AG04449 (cell line): ENCODE measurements around the gene FAM50A.

Source experiments
- CTCF ChIA-PET: fragments of 350-600 bp; formaldehyde crosslinking; extraction: SDS; loops from one replicate; lab custom pipeline; 2021; ENCODE audit warnings: antibody characterized with exemption; lab: Yijun Ruan, JAX
- POLR2A ChIA-PET: fragments of 400-600, 350-600 bp; formaldehyde crosslinking; extraction: SDS; loops from one replicate; lab custom pipeline; 2020; ENCODE audit warnings: antibody characterized with exemption, inconsistent platforms; lab: Yijun Ruan, JAX
- DNase-seq: peaks from one replicate; pipeline ENCODE4 v3.0.0-alpha.2; 2010; ENCODE audit warnings: low read depth, low spot score
- H3K4me3 ChIP-seq: 2 replicates; pipeline ENCODE4 v1.5.1; 2011; ENCODE audit warnings: low read depth, mild to moderate bottlenecking, control low read depth, low read length
- TF ChIP-seq, protein P1 (sequence below): IDR thresholded peaks from one replicate; pipeline ENCODE4 v1.5.1; 2011; ENCODE audit warnings: mild to moderate bottlenecking, moderate library complexity, low read length, control low read depth, inconsistent platforms; ENCODE audit not compliant: insufficient read depth; ENCODE audit errors: missing control alignments

Gene FAM50A

DNA sequence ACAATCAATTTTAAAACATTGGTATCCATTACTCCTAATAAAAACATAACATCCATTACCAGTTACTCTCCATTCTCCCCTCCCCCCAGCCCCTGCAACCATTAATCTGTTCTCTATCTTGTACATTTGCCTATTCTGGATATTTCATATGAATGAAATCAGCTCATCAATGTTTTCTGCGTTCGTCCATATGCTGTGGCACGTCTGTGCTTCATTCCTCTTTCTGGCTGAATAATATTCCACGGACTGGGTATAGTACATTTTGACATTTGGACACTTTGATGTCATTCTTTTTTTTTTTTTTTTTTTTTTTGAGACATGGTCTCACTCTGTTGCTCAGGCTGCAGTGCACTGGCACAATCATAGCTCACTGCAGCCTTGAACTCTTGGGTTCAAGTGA is 40.1 kb upstream of the FAM50A start:
- DNase-seq = no peak
- H3K4me3 ChIP-seq = no peak overlapping the region
- CTCF ChIA-PET = no interaction called here
- TF ChIP-seq, protein P1, sequence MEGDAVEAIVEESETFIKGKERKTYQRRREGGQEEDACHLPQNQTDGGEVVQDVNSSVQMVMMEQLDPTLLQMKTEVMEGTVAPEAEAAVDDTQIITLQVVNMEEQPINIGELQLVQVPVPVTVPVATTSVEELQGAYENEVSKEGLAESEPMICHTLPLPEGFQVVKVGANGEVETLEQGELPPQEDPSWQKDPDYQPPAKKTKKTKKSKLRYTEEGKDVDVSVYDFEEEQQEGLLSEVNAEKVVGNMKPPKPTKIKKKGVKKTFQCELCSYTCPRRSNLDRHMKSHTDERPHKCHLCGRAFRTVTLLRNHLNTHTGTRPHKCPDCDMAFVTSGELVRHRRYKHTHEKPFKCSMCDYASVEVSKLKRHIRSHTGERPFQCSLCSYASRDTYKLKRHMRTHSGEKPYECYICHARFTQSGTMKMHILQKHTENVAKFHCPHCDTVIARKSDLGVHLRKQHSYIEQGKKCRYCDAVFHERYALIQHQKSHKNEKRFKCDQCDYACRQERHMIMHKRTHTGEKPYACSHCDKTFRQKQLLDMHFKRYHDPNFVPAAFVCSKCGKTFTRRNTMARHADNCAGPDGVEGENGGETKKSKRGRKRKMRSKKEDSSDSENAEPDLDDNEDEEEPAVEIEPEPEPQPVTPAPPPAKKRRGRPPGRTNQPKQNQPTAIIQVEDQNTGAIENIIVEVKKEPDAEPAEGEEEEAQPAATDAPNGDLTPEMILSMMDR = no peak
- POLR2A ChIA-PET = no interaction called here

DNA sequence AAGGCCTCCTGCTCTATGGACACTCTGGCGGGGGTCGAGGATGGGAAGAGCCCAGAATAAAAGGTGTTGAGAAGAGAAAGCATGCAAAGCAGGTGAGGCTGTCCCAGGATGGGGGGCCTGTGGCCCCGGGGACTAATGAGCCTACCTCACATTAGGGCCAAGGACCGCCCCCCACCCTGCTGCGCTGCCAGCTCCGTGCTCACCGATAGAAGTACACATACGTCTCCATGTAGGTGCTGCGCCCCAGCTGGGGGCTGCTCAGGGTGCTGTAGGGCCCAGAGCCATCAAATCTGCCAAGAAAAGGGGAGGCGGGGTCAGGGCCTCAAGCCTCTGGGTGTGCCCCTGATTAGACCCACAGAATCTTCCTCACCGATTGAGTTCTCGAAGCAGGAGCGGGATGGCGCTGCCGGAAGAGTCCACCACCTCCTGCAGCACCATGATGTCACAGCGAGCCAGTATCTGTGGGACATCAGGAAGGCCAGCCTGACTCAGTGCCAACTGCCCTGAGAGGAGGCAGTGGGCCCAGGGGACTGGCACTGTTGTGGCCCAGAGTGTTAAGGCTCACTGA is 39.2 kb upstream of the FAM50A start:
- DNase-seq = no peak
- H3K4me3 ChIP-seq = no peak overlapping the region
- CTCF ChIA-PET = no interaction called here
- TF ChIP-seq, protein P1 = no peak
- POLR2A ChIA-PET = no interaction called here

DNA sequence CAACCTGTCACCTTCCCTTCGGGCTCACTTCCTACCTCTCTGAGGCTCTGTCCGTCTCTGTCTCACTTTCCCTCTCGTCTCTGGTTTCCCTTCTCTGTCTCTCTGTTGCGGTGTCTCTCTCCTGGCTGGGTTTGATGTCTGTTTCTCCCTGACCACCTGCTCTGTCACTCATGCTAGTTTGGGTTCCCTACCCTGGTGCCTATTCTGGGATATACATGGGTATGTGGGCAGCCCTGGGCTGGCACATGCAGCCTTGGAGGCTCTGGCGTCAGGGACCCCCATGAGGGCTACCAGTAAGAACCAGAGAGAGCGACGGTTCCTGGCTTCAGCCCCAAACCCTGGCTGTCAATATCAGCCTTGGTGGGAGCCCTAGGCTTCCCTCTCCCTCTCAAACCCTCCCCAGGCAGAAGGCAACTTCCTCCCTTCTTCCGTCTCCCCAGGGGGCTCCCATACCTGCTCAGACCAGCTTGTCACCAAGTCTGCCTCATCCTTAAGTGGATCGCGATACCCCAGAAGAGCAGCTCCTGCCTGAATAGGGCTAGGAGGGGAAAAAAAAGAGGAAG is 35.2 kb upstream of the FAM50A start:
- TF ChIP-seq, protein P1 = no peak
- DNase-seq = no peak
- peak overlapping the region; percentile 56 for H3K4me3 ChIP-seq
- POLR2A ChIA-PET = interaction anchor here (2.2 to 2.3 kb wide), 2 partner anchors 9 to 11 kb away, joined by 10 to 15 read pairs; partner anchors contain the start of gene RPL10
- CTCF ChIA-PET = interaction anchor here (2.7 kb wide), 1 partner anchor 10 kb away, joined by 12 read pairs; the partner anchor contains the start of gene RPL10

DNA sequence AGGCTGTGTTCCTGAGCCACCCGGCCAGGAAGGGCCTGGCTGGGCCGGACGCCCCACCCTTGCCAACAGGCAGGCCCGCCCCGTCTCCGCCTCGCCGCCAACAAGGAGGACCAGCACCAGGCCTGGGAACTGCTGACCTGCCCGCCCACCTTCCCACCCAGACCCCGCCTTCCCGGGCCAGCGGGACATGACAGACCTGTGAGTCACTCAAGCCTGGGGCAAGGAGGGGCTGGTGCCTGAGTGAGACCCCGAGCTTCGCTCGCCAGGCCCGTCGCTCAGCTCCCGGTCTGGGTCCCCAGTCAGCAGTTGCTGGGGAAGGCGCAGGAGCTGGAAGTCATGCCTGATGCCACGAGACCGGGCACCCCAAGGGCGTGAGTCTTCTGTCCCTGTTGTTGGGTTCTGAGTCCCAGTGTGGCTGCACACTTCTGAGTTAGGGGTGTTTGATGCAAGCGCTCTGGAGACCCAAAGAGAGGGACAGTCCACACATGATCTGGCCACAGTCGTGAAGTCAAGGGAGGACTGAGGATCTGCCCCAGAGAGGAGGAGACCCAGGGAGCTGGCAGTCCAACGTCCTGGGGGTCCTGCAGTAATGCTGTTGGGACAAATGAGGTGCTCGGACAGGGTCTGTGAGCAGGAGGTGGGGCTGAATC is 34.6 kb upstream of the FAM50A start, which contains the start of gene DNASE1L1:
DNASE1L1 (minus strand) TSS at position 33 of the 650 bp plus-strand sequence. CDS start 3,686 bp downstream, outside the sequence.
- TF ChIP-seq, protein P1 = no peak
- POLR2A ChIA-PET = interaction anchor here (2.2 to 2.3 kb wide), 2 partner anchors 9 to 12 kb away, joined by 10 to 15 read pairs; partner anchors contain the start of gene RPL10
- CTCF ChIA-PET = interaction anchor here (0.9 to 2.7 kb wide), 4 partner anchors 10 to 127 kb away, joined by 3 to 12 read pairs (median 6); partner anchors contain the start of gene RPL10
- no peak for DNase-seq
- H3K4me3 ChIP-seq = peak within 1 kb of the TSS; percentile 56

DNA sequence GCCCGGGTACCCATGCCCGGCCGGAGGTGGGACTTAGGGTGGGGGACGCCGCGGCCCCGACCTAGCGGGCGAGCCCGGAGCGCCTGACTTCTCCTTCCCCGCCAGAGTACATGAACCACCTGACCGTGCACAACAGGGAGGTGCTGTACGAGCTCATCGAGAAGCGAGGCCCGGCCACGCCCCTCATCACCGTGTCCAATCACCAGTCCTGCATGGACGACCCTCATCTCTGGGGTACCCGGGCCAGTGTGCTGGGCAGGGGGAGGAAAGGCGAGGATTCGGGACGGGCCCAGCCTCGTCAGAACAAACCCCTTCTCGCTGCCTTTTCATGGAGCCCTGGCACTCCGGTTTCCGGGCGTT is 32.0 kb upstream of the FAM50A start:
- ChIA-PET CTCF (interaction anchor here (0.7 to 1.6 kb wide), 3 partner anchors 9 to 119 kb away, joined by 3 to 7 read pairs (median 4); no protein-coding TSS in a partner anchor), POLR2A (interaction anchor here (1.0 to 1.2 kb wide), 3 partner anchors 11 to 14 kb away, joined by 3 to 5 read pairs (median 3); no protein-coding TSS in a partner anchor)
- peak overlapping the region; percentile 64 for H3K4me3 ChIP-seq
- TF ChIP-seq, protein P1 = no peak
- no peak for DNase-seq
